Measurements from ENCODE around the gene AGA.

The AGA gene

DNA sequence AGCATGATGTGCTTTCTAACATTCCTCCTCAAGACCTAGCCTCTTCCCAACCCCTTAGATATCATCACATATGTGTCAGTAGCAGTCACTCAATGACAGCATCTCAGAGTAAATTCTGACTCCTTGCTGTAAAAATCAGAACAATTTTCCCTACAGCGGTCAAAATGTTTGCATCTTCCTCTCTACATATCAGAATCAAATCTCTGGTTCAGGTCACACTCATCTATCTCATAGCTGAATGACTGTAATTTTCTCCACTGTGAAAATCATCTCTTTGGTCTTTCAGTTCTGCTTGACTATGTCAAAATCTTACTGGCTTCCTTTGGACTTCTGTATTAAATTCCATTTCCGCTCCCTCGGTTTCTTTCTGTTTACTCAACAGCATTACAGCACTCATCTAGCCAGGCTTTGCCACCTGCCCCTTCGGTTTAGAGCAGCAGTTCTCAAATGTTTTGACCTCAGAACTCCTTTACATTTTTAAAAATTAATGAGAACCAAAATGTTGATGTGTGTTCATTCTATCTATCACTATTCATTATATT lies 57.3 kb downstream of the AGA start:
- DNase-seq, result no peak

DNA sequence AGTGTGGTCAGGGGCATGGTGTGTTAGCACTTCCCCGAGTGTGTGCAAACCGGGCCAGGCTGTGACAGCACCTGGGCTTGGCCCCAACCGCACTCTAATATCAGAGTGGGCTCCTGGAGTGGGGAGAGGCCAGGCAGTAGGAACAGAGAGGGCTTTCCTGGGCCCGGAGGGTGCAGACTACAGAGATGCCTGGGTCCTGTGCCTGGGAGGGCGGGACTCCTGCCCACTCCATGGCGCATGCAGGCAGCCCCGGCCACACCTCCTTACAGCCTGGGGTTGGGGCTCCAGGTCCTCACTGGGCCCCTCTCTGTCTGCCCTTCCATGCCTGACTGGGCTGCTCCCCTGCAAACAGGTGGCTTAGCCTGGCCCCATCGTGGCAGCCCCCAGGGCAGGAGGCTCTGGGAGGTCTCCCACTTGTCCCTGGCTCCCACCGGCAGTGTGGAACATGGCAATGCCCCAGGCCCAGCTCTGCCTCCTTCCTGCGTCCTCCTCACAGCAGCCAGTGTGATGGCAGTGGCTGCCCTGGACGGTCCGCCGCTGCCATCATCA lies 60.4 kb downstream of the AGA start:
- DNase-seq, result no peak

All from CD4-positive, alpha-beta T cell treated with Interleukin-12 subunit alpha and Interleukin-12 subunit beta, for 1 hour (primary cell).